NCI-H2171 (cell line): ENCODE data around the gene TFAP2E.
A peak's percentile ranks its signal among the peaks of the same experiment; 100 is the strongest.
"Not testable (repeated sequence)": the region's sequence is repeated elsewhere in the genome, so short reads cannot be mapped to it uniquely, and the experiment has no call there.

Experiments used
- DNase-seq: peaks from one replicate; lab custom pipeline; 2025; lab: John Stamatoyannopoulos, UW

The TFAP2E gene

DNA sequence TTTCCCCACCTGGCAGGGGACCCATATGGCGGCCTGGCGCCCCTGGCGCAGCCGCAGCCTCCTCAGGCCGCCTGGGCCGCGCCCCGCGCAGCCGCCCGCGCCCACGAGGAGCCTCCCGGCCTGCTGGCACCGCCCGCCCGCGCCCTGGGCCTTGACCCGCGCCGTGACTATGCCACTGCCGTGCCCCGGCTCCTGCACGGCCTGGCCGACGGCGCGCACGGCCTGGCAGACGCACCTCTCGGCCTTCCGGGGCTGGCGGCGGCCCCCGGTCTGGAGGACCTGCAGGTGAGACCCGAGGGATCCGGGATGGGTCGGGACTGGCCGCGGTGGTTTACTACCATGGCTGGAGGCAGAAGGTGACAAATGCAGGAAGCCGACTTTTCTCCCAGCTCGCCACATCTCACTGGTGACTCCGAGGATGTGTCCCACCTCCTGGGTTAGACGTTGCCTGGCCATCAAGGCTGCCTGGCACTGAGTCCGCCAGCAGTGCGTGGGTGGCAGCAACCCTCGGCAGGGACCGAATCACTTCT lies 1.1 kb downstream of the TFAP2E start:
- no peak for DNase-seq

- no peak for DNase-seq
These were observed 1.7 kb downstream of the TFAP2E start for GRCh38 chr1:35574655-35575415.

- DNase-seq = no peak
These were observed 2.4 kb downstream of the TFAP2E start for GRCh38 chr1:35575416-35575958.

DNA sequence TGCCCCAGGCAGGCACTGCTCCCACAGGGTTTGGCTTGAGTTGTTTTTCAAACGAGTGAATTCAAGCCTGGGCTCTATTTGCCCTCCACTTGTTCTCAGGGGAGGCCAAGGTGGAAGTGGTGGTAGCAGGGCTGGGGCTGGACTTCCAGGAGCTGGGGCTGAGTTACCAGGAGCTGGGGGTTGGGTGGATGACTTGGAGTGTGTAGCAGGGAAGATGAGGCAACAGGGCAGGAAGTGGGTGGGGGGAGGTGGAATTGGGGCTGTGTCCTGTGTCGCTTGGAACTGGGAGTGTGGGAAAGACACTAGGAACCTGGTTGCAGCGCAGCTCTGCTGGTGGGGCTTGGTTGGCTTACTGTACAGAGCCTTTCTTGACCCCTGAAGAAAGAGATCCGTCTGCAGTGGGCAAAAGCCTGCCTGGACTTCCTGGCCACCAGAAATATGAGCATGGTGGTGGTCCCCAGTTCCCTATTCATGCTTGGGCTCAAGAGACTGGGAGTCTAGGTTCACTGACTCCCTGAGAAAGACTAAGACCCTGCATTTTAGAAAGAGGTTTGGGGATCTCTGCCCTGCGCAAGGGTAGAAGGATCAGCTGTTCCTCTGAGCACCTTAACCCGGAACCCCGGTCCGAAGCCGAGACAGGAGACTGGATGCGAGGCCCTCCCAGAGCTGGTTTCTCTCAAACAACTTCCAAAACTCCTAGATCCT lies 3.1 kb downstream of the TFAP2E start:
- DNase-seq = no peak

GRCh38 chr1:35576766-35577070 lies 3.6 kb downstream of the TFAP2E start:
- not testable (repeated sequence) for DNase-seq

DNA sequence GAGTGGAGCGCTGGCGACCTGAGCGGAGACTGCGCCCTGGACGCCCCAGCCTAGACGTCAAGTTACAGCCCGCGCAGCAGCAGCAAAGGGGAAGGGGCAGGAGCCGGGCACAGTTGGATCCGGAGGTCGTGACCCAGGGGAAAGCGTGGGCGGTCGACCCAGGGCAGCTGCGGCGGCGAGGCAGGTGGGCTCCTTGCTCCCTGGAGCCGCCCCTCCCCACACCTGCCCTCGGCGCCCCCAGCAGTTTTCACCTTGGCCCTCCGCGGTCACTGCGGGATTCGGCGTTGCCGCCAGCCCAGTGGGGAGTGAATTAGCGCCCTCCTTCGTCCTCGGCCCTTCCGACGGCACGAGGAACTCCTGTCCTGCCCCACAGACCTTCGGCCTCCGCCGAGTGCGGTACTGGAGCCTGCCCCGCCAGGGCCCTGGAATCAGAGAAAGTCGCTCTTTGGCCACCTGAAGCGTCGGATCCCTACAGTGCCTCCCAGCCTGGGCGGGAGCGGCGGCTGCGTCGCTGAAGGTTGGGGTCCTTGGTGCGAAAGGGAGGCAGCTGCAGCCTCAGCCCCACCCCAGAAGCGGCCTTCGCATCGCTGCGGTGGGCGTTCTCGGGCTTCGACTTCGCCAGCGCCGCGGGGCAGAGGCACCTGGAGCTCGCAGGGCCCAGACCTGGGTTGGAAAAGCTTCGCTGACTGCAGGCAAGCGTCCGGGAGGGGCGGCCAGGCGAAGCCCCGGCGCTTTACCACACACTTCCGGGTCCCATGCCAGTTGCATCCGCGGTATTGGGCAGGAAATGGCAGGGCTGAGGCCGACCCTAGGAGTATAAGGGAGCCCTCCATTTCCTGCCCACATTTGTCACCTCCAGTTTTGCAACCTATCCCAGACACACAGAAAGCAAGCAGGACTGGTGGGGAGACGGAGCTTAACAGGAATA lies 4.2 kb downstream of the TFAP2E start:
- no peak for DNase-seq

GRCh38 chr1:35580949-35581388 lies 7.9 kb downstream of the TFAP2E start:
- no peak for DNase-seq

GRCh38 chr1:35581621-35582020 lies 8.5 kb downstream of the TFAP2E start:
- DNase-seq = not testable (repeated sequence)

- DNase-seq = no peak
These were observed 12.2 kb downstream of the TFAP2E start for GRCh38 chr1:35585281-35585680.

DNA sequence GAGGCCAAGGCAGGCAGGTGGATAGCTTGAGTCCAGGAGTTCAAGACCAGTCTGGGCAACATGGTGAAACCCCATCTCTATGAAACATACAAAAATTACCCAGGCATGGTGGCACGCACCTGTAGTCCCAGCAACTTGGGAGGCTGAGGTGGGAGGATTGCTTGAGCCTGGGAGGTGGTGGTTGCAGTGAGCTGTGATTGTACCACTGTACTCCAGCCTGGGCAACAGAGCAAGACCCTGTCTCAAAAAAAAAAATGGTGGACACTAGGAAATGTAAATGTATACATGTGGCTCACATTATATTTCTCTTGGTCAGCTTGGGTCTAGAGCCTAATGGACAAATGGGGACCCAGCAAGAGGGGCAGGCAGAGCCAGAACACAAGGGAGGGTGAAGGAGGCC lies 12.7 kb downstream of the TFAP2E start:
- not testable (repeated sequence) for DNase-seq

DNA sequence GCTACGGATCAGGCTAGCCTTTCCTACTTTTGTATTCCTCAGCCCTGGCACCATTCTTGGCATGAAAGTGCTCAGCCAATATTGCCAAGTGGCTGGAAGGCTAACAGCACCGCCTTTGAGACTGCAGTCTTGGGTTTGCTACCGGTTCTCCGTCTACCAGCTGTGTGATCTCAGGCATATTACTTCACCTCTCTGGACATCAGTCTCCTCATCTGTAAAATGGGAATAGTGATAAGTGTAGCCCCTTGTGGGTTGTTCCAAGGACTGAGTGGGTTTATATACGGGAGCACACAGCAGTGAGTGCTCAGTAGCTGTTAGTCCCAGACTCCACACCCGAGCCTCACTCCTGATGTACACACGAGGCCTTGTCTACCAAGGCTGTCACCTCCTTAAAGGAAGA lies 13.7 kb downstream of the TFAP2E start:
- DNase-seq = no peak

DNA sequence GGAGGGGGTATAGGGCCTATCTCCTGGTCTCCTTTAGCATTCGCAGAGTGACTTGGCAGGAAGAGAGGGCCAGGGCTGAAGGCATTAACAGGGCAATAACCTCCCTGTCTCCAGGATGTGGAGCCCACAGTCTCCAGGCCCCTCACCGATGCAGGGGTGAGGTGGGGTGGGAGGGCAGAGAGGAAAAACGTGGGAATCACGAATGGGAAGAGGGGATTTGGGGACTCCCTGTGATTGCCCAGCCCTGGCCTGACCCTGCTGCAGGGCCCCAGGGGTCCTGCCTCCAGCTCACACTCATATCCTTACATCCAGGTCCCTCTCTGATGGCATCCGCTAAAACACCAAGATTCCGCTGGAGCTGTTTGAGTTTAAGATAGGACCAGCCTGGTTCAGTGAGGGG lies 14.6 kb downstream of the TFAP2E start:
- DNase-seq = no peak

DNA sequence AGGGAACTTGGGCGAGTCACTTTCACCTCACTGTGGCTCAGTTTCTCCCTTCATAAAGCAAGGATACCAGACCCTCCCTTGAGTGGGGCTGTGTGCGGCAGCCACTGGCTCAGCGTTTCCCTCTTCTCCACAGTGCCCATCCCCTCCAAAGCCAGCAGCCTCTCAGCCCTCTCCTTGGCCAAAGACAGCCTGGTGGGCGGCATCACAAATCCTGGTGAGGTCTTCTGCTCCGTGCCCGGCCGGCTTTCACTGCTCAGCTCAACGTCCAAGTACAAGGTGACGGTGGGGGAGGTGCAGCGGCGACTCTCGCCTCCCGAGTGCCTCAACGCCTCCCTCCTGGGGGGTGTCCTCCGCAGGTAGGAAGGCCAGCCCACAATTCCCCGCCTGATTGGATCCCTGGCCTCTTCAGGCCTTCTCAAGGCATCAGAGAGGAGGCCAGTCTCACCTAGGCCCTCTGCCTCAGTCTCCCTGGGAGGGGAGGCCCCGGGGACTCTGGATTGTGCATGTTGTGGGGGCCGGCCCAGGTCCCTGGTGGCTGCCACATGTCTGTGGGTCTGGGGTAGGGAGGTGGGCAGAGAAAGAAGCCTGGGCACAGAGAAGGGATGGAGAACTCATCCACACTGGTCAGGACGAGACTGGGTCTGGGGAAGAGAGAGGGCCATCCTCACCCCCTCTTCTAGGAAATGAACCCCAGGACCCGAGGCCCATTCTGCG lies 15.2 kb downstream of the TFAP2E start:
- no peak for DNase-seq

DNA sequence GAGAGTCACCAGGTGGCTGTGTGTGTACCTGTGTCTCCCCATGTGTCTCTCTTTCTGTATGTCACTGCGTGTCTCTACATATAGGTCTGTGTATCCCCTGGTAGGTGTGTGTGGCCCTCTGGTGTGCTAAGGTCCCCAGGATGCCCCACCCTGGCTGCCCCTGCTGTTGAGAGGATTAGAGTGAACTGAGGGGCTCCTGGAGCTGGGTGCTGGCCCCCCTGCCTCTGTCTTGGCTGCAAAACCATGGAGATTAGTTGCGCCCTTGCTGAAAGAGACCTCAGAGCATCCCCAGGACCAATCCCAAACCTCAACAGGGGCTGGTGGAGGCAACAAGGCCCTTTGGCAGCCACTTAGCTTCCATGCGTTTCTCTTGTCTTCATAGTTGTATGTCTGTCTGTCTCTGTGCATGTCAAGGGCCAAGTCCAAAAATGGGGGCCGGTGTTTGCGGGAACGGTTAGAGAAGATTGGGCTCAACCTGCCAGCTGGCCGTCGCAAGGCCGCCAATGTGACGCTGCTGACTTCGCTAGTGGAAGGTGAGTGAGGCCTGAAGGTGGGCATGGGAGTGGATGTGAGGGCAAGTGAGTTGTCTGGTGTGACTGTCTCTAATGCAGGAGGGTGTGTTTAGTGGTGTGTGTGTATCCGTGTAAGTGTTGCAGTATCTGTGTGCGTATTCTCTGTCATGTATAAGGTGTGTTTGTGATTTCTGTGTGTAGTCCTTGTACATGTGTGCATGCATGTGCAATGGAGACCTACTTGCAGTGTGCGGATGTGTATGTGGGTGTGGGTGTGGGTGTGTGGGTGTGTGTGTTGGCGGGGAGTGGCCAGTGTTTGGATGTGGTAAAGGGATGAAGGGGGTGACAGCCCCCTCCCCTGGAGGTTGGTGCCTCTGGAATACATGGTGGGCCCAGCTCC lies 16.7 kb downstream of the TFAP2E start:
- DNase-seq = no peak

GRCh38 chr1:35590476-35591040 lies 17.4 kb downstream of the TFAP2E start:
- peak; percentile 52 for DNase-seq

- no peak for DNase-seq
These were observed 18.1 kb downstream of the TFAP2E start for GRCh38 chr1:35591211-35591610.

DNA sequence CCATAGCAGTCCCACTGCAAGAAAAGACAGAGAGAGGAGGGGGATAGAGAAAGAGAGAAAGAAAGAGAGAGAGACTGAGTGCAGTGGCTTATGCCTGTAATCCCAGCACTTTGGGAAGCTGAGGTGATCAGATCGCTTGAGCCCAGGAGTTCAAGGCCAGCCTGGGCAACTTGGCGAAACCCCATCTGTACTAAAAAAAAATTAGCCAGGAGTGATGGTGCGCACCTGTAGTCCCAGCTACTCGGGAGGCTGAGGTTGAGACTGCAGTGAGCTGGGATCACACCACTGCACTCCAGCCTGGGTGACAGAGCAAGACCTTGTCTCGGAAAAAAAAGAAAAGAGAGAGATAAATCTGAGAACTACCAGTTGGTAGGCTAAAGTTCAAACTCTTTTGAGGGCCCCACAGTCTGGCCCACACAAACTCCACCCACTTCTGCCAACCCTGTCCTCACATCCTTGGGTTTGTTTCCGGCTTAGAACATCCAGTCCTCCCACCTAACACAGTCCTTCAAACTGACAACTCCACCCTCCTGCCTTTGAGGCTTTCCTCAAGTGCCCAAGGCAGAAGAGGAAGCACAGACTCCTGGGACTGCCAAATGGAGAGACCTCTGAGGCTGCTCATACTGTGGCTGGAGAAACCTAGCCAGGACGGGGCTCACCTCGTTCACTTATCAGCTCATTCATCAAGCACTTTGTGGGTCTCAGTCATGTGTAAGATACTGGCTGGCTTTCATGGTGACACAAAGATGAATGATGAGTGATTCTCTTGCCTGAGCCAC lies 20.1 kb downstream of the TFAP2E start:
- DNase-seq = no peak

GRCh38 chr1:35594005-35594760 lies 21.1 kb downstream of the TFAP2E start:
- DNase-seq = no peak
